Islet of Langerhans (tissue), 1 donor: ENCODE data around the gene MLLT6.

Source experiments
- FAIRE-seq: peaks from one replicate; lab custom pipeline; 2011; peaks lifted over from hg19 to GRCh38; lab: Jason Lieb, UNC

The MLLT6 gene

DNA sequence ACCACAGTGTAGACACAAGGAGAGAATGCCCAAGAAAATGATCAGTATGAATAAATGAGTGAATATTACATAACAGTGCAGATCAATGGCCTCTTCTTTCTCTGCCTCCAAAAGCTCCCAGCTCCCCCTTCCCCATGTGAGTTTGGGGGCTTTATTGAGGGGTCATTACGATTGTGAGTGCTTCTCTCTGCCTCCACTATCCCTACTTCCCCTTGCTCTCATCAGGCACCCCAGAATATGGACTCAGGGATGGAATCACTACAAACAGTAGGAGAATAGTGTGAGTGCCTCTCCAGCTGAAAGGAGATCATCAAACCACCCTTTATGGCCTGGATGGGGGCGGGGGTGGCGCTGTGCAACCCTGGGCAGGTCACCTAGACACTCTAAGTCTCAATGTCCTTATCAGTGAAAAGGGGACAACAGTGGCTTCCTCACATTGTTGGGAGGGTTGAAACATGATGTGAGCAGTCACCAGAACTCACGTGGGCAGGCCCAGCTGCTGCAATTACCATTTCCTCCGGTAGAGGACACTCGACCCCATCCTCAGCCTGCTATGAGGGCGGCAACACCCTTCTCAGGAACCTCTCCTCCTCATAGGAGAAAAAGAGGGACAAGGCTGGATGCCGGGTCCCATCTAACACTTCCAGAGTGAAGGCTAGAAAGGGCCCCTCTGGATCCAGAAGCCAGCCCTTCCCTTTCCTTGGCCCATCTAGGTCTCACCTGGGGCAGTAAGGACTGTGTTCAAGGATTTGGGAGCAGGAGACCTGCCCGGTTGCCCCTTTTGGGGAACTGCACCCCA, 28.2 kb upstream of the MLLT6 start:
- no peak for FAIRE-seq

DNA sequence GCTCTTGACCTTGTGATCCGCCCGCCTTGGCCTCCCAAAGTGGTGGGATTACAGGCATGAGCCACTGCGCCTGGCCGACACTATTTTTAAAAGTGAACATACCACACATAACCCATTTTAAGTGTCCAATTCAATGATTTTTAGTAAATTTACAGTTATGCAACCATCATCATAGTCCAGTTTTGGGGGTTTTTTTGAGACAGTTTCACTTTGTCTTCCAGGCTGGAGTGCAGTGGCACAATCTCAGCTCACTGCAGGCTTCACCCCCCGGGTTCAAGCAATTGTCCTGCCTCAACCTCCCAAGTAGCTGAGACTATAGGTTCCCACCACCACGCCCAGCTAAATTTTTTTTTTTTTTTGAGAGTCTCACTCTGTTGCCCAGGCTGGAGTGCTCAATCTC, 27.3 kb upstream of the MLLT6 start:
- no peak for FAIRE-seq

DNA sequence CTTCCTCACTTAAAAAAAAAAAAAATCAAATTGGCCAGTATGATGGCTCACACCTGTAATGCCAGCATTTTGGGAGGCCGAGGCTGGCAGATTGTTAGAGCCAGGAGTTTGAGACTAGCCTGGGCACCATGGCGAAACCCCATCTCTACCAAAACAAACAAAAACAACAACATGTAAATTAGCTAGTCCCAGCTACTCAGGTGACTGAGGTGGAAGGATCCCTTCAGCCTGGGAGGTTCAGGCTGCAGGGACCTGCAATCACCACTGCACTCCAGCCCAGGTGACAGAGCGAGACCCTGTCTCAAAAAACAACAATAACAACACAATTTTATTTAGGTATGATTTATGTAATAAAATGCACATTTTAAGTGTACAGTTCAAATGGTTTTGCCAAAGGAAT, 24.0 kb upstream of the MLLT6 start:
- FAIRE-seq: no peak

DNA sequence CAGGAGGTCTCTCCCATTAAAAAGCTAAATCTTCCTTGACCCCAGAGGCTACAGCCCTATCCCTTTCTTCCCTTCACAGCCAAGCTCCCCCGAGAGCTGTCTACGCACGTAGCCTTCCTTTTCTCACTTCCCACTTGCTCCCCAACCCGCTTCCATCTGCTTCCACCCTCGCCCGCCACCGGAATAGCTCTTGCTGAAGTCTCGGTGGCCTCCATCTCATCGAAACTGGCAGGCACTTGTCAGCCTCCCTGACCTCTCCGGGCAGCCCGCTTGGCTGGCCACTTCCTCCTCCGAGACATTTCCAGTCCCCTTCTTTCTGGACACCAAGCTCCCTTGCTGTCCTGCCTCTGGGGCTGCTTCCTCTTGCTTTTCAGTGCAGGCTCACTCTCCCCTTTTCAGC, 19.6 kb upstream of the MLLT6 start:
- no peak for FAIRE-seq

DNA sequence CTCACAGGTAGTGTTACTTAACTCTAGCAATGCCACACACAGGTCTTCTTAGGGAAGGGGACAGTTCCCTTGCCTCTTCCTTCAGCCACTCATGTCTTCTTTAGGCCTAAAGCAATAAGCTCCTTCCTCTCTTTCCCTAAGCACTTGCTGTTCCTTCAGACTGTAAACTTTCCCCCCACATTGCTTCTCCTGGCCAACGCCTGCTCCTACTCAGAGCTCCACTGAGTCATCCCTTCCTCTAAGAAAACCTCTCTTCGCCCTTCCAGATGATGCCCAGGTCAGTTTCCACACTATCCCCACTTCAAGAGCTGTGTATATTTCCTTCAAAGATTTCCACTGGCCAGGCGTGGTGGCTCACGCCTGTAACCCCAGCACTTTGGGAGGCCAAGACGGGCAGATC, 17.8 kb upstream of the MLLT6 start:
- no peak for FAIRE-seq

DNA sequence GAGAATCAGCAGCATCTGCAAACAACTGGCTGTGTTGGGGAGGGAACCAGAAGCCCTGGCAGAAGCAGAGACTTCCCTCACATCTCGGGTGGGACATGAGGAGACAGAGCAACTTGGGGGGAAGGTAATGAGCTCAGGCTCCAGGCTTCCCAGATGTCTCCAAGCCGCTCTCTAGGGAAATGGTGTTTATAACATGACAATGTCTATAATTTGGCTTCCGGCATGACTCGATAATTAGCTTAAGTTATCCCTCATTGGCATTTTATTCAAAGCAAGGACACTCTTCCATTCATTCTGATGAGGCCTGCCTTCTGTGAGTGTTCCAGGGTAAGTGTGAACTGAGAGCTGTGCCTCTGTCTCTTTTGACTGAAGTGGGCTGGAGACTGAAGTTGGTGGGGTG, 14.7 kb upstream of the MLLT6 start:
- no peak for FAIRE-seq

DNA sequence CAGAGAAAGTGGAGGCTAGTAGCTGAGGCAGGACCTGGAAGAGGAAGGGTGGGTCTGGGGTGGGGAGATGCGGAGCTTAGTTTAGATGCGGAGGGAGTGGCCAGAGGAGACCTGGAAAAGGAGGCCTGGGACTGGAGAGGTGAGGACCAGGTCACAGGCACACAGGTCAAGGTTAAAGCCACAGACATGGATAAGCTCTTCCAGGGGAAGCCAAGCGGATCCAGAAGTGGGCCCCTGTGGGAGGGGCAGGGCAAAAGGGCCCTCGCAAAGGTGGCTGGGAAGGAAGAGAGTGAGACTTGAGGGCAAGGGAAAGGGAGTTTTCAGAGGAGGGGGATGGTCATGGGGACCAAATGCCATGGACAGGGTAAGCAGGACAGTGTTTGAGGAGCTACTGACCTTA, 13.9 kb upstream of the MLLT6 start:
- FAIRE-seq: no peak

DNA sequence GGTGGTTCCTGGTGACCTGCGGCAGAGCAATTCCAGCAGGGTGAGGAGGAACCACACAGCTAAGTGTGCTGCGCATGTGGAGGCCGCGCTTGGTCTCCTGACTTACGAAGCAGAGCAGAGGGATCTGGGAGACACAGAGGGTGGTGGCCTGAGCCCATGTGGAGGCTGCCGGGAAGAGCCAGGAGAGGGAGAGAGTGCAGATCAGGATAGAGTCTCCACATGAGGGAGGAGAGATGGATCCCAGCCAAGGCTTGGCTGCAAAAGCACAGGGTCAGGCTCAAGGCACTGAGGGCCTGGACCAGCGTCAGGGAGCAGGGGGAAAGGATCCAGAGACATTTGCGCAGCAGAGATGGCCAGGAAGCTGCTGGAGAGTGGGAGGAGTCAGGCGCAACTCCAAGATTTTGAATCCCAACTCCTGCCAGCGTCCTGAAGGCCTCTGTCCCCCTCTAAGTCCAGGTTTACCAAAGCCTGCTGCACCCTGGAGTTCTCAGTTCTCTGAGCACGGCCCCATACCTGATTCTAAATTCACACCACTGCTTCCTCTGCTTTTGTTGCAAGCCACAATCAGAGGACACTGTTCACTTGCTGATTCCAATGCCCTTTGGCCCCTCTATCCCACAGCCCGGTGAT, 11.3 kb upstream of the MLLT6 start:
- no peak for FAIRE-seq

DNA sequence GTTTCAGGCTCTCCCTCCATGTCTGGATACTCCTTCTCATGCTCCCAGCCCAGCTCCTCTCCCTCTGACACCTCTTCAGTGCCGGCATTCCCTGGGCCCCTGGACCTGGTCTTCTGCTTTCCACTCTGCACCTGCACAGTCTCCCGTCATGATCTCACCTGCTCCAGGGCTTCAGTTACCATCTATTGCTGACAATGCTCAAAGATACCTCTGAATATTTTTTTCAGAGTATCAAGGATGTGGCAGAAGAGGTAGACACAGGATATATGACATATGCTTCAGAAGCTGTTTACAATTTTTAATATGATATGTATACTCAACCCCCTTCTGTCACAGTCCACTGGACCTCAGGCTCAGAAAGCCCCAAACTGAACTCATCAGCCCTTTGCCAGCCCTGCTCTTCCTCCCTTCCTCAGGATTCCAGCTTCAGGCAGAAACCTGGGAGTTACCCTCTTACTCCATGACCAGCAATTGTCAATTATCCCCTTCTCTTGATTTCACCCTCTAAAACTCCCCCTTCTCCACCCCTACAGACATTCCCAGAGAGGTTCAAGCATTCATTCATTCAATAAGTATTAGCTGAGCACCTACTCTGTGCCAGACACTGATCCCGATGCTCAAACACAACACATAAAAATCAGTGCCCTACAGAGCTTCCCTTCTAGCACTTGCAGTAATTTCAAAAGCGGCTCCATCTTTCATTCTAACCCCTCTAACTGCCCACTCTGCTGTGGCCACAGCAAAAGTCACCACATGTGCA, 7.8 kb upstream of the MLLT6 start:
- FAIRE-seq: no peak

DNA sequence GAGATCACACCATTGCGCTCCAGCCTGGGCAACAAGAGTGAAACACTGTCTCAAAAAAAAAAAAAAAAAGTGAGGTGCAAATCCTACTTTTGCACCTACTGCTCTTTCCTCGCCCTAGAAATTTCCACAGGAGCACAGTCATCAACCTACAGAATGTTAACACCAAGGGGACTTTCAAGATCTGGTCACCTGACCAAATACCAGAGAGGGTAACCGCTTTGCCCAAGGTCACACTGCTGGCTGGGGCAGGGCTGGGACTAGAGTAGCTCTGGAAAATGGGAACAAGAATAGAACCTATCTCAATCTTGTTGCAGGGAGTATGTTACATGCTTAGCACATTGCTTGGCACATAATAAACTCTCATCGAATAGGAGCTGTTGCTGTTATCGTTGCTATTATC, 6.3 kb upstream of the MLLT6 start:
- no peak for FAIRE-seq

DNA sequence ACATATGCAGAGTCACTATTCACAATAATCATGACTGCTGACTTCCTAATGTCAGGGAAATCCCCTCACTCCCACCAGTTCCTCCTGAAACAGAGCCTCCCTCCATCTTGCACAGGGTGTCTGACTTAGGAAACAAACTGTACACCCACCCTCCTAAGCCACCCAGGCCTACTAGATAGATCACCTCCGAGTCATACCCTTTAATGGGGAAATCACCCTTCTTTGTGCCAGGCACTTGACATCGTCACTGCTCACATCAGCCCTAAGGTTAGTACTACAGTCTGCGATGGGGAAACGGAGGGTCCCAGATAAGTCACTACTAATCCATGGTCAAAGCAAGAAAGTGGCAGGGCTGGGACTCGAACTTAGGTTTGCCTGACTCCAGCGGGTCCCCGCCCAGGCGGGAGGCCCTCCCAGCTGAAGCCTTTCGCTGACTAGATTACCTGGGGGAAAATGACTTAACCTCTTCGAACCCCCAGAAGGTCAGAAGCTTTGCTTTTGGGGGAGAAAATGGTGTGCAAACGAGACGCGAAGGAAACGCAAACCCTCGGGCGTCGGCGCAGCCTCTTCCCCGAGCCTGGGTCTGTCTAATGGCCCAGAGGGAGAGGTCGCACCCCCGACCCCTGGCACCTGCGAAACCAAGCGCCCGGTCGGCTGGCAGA, 3.4 kb upstream of the MLLT6 start:
- FAIRE-seq: no peak

DNA sequence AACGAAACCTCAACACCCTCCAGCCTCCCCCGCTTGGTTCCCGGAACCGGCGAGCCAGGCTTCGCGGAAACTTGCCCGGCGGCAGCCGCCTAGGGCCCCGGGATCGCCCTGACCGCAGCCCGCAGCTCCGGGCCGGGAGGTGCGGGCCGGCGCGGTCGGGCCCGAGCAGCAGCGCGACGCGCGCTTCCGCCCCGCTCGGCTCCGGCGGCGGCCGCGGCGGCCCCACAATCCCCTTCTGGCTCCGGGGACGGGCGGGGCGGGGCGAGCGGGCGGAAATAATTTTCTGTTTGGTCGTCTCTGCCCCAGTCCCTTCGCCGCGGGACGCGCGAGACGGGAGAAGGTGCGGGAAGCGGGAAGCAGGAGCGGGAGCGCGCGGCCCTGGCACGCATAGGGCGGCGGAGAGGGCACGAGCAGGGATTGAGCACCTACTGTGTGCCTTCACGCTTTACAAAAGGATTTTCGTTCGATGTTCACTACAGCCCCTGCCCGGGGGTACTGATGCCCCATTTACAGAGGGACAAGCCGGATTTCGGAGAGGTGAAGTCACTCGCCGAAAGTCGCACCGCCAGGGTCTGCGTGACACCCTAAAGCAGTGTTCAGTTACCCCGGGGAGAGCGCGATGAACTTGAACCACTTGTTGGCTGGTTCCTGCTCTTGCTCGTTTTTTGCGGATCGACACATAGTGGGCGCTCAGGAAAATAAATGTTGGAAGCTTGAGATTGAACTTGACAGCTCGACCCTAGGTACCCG, 2.7 kb upstream of the MLLT6 start:
- no peak for FAIRE-seq

DNA sequence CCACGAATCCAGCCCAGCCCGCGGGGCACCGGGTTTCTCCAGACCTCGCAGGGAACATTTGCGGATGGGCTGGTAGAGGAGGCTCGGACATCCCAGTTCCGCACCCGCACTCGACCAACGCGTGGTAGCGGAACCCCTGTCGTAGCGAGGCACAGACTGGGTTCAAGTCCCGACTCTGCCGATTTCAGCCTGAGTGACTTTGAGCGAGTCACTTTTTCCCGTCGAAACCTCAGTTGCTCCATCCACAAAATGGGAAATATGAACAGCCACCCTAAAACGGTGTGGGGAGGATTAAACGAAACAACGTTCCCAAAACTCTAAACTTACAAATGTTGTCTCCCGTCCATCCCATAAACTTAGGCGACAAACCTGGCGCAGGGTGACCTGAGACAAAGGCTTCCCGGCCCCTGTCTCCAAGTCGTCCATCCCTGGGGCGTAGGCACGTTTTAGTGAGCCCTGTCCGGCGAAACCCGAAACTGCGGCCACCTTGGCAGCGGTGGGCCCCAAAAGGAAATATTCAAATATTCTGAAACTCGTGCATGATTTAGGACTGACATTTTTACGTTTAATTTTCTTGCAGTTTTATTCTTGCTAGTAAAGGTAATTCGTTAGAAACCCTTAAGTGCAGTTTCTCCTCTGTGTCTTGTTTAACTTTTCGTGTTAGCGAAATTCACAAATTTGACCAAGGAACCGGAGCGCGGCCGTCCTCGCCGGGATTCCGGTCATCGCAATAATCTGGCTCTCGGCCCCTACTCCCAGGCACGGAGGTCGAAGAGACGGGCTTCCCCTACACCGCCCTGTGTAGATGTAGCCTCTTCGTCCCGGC, 1.9 kb upstream of the MLLT6 start:
- FAIRE-seq: no peak

DNA sequence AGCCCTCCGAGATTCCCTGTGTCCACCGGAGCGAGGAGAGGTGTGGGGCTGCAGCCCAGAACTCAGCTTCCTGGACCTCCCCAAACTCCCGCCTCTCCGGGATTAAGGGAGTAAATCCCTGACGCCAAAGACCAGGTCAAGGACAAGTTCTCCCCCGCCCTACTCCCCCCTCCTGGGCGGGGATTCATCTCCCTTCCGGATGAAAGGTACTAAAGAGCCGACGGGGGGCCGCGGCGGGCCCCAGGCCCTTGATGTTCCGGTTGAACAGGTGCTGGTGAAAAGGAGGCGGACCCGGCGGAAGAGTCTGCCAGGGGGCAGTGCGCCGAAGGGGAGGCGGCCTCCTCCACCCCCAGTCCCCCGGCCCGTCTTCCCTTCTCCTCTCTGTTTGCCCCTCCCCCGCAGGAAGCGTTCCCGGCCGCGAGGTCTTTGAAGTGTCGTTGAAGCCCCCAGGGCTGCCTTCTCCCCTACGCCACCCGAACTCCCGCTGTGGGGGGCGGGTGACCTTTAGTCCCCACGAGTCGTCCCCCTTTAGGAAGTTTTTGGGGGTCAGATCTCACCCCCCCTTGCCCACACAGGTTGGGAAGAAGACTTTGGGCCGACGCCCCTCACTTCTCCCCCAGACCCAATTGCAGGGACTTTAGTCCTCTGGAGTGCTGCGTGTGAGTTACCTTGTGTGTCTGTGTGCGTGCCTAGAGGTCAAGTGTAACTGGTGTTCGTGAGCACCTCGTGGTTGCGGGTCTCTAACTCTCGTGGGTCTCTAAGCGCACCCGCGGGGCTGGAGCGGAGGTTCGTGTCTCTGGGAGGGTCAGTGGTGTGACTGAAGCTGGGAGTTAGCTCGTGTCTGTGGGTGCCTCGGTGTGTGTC, 1.1 kb upstream of the MLLT6 start:
- no peak for FAIRE-seq

DNA sequence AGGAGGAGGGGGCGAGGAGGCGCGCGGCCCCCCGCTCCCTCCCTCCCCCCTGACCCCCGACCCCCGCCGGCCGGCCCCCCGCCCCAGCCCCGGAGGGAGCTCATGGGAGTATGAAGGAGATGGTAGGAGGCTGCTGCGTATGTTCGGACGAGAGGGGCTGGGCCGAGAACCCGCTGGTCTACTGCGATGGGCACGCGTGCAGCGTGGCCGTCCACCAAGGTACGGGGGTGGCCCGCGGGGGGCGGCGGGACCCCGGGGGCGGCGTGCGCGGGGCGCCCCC, 390 bp downstream of the MLLT6 start:
- FAIRE-seq: no peak

DNA sequence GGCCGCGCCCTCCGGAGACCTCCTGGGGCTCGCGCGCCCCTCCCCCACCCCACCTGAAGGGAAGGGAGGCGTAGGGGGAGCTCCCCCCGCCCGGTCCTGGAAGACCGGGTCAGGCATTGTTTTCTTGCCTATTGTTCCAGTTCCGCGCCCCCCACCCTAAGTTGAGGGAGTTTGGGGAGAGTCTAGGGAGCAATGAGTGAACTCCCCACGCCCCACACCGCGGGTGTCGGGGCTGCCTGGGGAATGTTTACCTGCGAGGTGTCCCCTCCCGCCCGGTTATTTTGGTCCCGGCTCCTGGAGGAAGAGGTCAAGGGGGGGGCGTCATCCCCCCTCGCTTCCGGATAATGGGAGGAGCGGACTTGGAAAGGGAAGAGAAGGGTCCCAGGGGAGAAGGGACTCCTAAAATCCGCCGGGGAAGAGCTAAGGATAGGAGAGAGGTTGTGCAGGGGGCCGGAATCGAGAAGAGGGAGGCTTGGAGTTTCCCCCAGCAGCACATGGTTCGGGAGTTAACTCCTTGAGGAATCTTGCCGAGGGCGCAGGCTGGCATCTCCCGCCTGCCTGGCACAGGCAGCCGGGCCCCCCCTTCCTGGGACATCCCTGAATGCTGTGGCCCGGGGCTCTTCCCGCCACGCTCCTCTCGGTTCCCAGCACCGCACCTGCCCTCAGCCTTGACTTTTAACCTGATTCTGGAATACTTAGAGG, 881 bp downstream of the MLLT6 start:
- FAIRE-seq: no peak

DNA sequence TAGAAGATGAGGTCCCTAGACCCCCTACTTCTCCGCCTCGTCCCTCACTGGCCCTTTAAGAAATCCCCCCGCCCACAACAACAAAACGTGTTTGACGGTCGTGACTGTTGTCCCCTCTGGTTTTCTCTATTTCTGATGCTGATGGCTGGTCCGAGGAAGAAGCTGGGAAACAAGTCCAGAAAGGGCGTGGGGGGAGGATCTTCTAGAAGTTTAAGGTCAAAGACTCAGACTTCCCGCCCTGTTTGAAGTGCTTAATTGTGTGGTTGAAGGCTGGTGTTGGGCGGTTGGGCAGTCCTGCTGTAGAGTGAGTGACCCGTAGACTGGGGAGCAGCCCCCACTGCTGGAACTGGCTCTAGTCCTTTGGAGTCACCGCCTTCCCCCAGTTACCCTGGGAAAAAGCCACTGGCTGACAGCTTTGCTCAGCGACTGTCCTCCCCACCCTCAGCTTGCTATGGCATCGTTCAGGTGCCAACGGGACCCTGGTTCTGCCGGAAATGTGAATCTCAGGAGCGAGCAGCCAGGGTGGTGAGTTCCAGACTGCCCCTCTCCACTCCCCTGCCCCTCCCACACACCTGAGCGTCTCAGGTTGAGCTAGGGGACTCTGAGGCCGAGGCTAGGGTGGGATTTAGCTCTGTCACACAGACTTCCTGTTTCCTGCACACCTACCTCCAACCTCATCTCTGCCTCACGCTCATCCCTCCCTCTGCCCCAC, 1.6 kb downstream of the MLLT6 start:
- FAIRE-seq: no peak

DNA sequence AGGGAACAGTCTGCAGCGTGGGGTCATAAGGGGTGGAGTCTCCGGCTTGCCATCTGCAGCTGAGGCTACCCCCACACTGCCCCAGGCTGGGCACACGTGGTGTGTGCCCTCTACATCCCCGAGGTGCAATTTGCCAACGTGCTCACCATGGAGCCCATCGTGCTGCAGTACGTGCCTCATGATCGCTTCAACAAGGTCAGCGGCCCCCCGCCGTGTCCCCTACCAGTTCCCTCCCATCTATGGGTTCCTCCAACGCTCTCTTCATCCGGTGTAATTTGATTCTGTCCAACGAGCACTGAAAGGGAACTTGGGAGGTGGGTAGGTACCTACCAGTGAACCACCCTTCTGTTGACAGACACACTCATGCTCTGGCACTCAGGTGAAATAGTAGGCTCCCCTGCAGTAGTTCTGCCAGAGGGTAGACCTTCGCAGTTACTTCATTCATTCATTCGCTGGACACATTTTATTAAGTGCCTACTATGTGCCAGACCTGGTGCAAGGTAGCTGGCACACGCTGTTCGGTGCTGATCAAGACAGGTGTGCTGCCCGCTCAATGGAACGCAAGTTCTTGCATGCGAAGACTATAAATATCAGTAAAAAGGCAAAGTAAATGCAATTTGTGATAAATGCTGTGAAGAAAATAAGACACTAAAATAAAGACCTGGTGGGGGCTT, 2.7 kb downstream of the MLLT6 start:
- no peak for FAIRE-seq
